HG02763 (cell line): Measurements from ENCODE around the gene ATP2B1.

Experiments
- ATAC-seq: cut with Tn5 transposase; IDR thresholded peaks from one replicate; pipeline ENCODE4 v1.9.1; 2021; ENCODE audit warnings: mild to moderate bottlenecking, moderate library complexity; ENCODE audit not compliant: unreplicated experiment

Gene ATP2B1

GRCh38 chr12:89597770-89598169, 110.9 kb downstream of the ATP2B1 start:
- ATAC-seq: peak; percentile 62

- ATAC-seq: no peak
These were observed 111.4 kb downstream of the ATP2B1 start for GRCh38 chr12:89597210-89597609.

DNA sequence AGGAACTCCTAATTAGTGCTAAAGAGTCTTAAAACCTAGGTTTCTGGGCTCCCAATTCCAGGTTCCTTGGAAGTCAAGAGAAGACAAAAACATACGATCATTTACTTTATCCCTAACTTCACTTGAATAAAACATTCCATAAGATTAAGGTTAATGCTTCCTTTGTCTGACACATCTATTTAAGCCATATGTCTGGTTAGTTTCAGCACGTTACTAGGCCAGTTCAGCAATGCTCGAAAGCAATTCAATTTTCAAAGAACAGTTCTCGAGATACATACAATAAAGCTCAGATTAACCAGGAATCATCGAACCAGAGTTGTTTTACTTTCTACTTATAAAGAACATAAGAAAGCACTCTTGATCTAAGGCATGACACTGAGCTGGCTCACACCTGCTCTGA, 114.8 kb downstream of the ATP2B1 start:
- no peak for ATAC-seq

DNA sequence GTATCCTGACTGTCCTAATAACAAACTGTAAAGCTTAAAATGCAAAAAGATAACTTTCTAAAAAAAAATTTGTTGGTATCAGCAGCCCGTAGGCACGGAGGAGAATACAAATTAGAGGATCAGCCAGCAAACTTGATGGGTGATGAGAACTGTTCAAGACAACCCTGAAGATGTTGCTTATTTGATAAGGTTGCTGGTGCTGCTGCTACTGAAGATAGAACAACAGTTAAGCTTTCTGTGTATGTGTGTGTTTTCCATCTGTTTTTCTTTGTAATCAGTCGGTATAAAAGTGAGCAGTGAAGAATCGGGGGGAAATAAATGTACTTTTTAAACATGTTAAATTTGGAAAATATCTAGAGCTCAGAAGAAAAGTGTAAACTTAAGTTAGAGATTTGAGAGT, 115.4 kb downstream of the ATP2B1 start:
- ATAC-seq: no peak

DNA sequence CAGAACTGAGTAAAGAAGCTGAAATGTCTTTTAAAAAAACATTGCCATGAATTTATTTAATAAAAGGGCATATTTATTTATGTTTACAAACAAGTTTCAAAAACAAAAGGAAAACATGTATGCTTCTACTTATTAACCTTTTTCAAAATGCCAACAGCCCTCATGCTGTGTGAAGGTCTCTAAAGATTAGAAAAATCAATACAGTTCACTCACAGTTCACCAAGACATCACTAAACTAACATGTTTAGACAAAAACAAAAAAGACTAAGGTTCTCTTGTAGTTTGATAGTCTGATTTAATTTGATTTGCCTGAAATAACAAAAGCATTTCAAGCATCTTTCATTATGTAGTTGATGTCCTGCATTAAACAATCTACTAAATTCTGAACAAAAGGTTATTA, 118.9 kb downstream of the ATP2B1 start:
- no peak for ATAC-seq

DNA sequence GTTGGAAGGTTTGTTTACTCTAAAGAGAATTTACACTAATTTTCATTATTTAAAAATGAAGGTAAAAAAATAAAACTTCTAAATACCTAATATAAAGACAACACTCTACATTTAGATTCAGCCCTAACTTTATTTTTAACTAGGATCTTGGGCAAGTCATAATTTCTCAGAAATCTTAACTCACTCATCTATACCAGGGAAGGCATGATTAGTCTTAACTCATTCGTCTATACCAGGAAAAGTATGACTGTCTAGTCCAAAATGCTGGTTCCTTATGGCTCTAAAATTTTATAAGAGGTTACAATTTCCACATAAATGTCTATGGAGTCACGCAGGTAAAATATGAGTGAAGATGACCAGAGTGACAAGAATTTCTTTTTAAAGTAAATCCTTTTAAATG, 130.1 kb downstream of the ATP2B1 start:
- no peak for ATAC-seq

- no peak for ATAC-seq
These were observed 131.9 kb downstream of the ATP2B1 start for GRCh38 chr12:89576572-89577220.

DNA sequence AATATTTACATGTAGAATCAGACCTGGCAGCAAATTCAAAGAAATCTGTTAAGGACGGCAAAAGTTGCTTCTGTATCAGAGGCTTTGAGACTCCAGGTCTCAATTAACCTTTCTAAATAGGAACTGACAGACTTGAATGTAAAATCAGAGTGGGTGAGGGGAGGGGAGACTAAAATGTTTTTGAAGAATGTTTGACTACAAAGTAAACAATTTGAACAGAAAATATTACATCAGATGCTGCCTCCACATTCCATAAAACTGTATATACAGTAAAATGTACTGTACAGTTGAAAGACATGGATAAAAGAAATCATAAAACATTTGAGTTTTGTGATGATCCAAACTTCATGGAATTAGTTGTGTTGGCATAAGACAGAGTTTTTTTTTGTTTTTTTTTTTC, 133.3 kb downstream of the ATP2B1 start:
- no peak for ATAC-seq

GRCh38 chr12:89574736-89575208, 133.9 kb downstream of the ATP2B1 start:
- ATAC-seq: no peak

- no peak for ATAC-seq
These were observed 135.4 kb downstream of the ATP2B1 start for GRCh38 chr12:89573051-89573810.

DNA sequence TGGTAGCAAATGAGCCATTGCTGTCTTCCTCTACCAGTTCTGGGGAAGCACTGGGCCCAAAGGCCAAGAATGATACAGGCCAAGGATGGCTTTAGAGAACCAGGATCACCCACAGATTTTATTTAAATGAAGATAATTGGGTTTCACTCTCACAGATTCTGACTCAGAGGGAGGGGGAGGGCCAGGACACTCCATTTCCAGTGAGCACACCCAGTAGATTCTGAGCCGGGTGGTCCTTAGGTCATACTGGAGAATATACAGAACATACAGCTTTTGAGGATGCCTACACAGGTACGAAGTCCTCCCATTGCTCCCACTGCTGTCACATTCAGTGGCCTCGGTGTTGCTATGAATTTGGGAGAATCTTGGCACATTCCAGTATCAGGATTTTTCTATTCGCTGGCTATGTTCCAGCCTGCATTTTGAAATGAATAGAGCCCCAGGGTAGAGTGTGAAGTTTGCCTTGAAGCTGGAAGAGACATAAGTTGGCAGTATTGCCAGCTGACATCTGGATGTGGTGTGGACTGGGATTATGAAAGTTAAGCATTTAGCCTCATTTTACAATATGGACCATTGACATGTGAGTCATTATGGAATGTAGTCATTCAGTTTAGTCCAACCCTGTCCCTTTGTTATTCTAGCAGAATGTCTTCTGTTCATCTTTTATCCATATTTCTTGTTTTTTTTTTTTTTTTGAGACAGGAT, 137.0 kb downstream of the ATP2B1 start:
- ATAC-seq: no peak

- no peak for ATAC-seq
These were observed 140.2 kb downstream of the ATP2B1 start for GRCh38 chr12:89568484-89568883.

DNA sequence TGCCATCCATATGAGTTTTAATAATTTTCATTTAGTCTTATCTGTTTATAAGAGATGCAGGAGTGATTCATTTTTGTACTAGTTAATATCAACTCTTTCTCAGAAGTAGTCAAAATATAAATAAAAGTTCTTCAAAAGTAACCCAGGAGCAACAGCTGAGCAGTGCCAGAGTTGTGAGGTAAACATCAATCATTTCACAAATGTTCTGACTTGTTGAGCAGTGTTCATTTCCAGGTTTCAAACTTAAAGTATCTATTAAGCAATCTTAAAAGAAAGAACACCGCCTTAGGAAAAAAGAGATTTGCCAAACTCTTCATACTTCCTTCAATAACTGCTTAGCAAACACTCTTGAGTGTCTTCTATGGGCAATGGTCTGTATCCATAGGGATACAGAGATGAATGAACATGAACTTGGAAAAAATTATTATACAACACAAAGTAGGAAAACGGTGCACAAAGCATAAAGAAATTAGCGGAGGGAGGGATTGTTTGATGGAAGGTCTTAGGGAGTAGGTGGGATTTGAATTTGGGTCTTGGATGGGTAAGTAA, 140.9 kb downstream of the ATP2B1 start:
- no peak for ATAC-seq

DNA sequence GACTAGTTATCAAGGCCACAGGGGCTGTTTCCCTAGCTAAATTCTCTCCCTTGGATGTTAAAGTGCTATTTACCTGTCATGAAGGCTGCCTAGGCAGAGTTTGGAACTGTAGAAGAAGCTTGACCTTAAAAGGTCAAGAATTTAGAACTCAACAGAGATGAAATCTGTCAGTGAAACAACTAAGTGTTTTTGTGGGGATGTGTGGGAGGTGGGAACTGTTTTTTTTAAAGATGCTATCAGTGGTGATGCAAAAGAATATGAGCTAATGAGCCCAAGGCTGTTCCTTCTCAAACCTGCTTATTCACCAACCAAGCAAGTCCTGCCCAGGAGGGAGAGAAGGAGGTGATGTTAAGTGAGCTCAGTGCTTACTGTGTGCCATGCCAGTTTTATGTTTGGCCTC, 142.0 kb downstream of the ATP2B1 start:
- ATAC-seq: no peak

- no peak for ATAC-seq
These were observed 143.6 kb downstream of the ATP2B1 start for GRCh38 chr12:89565002-89565401.

GRCh38 chr12:89559753-89560152, 148.9 kb downstream of the ATP2B1 start:
- no peak for ATAC-seq

DNA sequence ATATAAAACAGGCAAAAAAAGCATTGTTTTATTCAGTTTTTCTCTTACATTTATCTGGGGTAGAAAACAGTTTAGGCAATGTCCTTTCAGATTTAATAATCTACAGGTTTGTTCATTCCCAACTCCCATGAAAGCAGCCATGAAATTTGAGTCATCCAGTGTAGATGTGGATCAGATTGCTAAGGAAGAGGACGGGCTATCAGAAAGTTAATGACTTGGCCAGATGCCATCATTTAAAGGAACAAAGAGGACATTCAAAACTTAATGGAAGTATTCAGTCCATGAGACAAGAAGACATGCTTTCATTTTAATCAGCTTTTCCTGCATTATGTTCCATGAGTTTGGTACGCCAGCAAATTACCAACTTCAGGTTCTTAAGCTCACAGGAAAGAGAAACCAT, 151.7 kb downstream of the ATP2B1 start:
- no peak for ATAC-seq

DNA sequence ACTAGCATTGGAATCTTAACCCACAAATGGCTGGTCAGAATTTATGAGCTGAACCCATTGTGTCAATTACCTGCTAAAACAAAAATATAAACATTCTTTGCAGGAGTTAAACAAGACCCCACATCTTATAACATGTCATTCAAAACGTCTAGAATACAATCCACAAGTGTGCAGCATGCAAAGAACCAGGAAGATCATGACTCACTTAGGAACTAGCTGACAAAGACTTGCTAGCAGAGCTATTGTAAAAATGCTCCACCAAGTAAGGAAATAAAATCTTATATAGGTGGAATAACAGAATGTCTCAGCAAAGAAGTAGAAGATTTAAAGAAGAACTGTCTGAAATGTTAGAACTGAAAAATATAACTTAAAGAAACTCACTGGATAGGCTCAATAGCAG, 156.3 kb downstream of the ATP2B1 start:
- ATAC-seq: no peak

GRCh38 chr12:89551747-89552146, 156.9 kb downstream of the ATP2B1 start:
- ATAC-seq: no peak

DNA sequence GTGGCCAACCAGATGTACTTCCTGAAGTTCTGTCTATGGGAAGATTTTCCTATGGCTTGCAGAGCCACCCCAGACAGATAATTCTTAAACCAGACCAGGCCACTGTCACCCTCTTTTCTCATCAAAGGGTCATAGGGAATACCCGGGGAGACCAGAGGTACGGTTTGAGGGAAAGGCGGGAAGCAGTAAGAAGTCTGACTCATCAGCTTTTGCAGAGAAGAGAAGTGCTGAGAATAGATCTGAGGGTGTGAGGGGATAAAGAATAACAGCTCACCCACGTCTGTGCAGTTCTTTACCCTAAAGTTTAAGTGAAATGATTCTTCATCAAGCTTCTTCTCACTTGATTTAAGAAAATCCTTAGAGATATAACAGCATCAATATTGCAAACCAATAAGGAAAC, 161.5 kb downstream of the ATP2B1 start:
- no peak for ATAC-seq

DNA sequence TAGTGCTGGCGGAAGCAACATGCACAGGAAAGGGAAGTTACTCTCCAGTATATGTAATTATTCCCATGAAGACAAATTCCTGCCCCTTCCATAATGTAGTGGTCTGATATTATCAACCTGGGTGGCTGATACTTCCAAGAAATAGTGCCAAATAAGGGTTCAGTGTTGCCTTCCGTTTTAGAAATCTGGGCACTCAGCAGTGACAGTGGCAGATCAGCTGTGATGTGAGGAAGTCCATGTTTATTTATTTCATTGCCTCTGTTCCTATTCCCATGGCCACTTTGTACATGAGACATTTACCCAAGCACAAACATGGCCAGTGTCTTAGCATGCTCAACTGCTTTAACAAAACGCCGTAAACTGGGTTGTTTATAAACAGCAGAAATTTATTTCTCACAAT, 162.5 kb downstream of the ATP2B1 start:
- no peak for ATAC-seq
